ENCODE data around the gene NEUROD6.

Gene NEUROD6

DNA sequence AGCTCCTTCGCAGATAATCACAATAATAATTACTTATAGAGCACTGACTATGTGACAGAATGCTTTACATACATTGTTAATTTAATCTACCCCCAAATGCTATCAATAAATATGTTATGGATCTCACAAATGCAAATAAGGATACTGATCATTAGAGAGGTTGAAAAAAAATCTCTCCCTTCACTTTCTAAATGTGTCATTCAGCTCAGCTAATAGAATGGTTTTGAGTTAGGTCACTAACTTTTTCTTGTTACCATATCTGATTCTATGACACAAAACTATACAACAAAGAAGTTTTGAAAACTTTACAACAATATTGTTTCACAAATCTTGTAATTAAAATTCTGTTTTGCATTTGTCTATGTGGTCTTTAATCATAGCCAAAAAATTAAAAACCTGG lies 17.4 kb downstream of the NEUROD6 start:
- no peak for DNase-seq (ENCODE audit: low spot score)
- TF ChIP-seq CTCF (conservative IDR thresholded peaks at IDR 0.05; ENCODE audit: low read depth): no peak
- CTCF ChIA-PET: no interaction called here
- no peak overlapping the region for H3K27ac ChIP-seq
- POLR2A ChIA-PET (ENCODE audit: low non-redundant PET): no interaction called here

- CTCF ChIA-PET: no interaction called here
- H3K27ac ChIP-seq: no peak overlapping the region
- POLR2A ChIA-PET (ENCODE audit: low non-redundant PET): no interaction called here
- no peak for TF ChIP-seq CTCF (conservative IDR thresholded peaks at IDR 0.05; ENCODE audit: low read depth)
- DNase-seq (ENCODE audit: low spot score): no peak
These were observed 19.9 kb downstream of the NEUROD6 start for GRCh38 chr7:31320675-31321074.

GRCh38 chr7:31318313-31318712 lies 22.2 kb downstream of the NEUROD6 start:
- CTCF ChIA-PET: no interaction called here
- no peak for DNase-seq (ENCODE audit: low spot score)
- POLR2A ChIA-PET (ENCODE audit: low non-redundant PET): no interaction called here
- TF ChIP-seq CTCF (conservative IDR thresholded peaks at IDR 0.05; ENCODE audit: low read depth): no peak
- no peak overlapping the region for H3K27ac ChIP-seq

GRCh38 chr7:31316876-31317275 lies 23.6 kb downstream of the NEUROD6 start:
- no peak for TF ChIP-seq CTCF (conservative IDR thresholded peaks at IDR 0.05; ENCODE audit: low read depth)
- ChIA-PET POLR2A (ENCODE audit: low non-redundant PET) (no interaction called here), CTCF (interaction anchor here (0.8 kb wide), 1 partner anchor 1058 kb away, joined by 4 read pairs; no protein-coding TSS in a partner anchor)
- DNase-seq (ENCODE audit: low spot score): no peak
- H3K27ac ChIP-seq: no peak overlapping the region

DNA sequence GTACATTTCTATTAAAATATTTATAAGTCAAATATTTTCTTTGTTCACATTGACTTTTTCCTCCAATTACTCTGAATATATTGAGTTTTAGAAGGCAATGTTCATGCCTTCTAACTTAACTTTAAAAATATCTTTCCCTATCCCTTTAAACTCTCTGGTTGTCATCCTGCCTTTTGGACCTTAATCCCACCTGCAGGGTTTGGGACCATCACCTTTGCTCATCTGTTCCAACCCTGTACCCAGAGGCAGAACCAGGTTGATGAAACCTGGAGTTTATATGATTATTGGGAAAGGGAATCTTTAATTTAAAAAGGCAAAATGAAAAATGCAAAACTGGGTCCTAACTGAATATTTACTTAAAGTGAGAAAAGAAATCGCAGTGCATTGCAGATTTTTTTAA lies 24.8 kb downstream of the NEUROD6 start:
- ChIA-PET POLR2A (ENCODE audit: low non-redundant PET) (no interaction called here), CTCF (no interaction called here)
- DNase-seq (ENCODE audit: low spot score): no peak

DNA sequence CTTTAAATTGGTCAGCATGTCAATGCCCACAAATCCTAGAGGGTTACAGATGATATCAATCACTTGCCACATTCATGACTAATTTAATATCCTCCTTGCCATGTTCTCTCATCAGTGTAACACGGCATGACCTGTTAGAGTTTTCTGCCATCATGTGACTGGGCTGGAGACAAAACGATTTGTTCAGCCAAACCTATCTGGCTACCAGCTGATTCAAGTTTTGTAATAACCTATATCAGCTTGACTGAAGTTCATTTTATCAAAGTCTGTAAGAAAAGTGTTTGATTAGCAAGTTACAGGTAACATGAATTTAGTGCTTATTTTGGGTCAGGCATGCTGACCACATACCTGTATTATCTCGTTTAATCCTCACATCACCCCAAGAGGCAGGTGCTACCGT lies 25.7 kb downstream of the NEUROD6 start:
- POLR2A ChIA-PET (ENCODE audit: low non-redundant PET): no interaction called here
- CTCF ChIA-PET: interaction anchor here (0.6 kb wide), 1 partner anchor 55 kb away, joined by 4 read pairs; no protein-coding TSS in a partner anchor
- no peak for TF ChIP-seq CTCF (conservative IDR thresholded peaks at IDR 0.05; ENCODE audit: low read depth)
- no peak for DNase-seq (ENCODE audit: low spot score)
- H3K27ac ChIP-seq: no peak overlapping the region

More for the DNA sequence above, 24.8 kb downstream of the NEUROD6 start:
- H3K27ac ChIP-seq: no peak overlapping the region
- no peak for TF ChIP-seq CTCF (conservative IDR thresholded peaks at IDR 0.05; ENCODE audit: low read depth)

- ChIA-PET CTCF (no interaction called here), POLR2A (ENCODE audit: low non-redundant PET) (no interaction called here)
- no peak for TF ChIP-seq CTCF (conservative IDR thresholded peaks at IDR 0.05; ENCODE audit: low read depth)
- H3K27ac ChIP-seq: no peak overlapping the region
- DNase-seq (ENCODE audit: low spot score): no peak
These were observed 27.6 kb downstream of the NEUROD6 start for GRCh38 chr7:31312889-31313288.
